Subcutaneous adipose tissue (tissue), 4 donors: ENCODE measurements around the gene ACBD3. TPM values are rescaled to one million over a fixed set of nuclear protein-coding genes. Genes with fewer than 3 reads are reported as not detected.

Source experiments
- CTCF ChIP-seq: fragments of 450-650 bp; IDR thresholded peaks from one replicate; pipeline ENCODE4 v1.5.1; 2016; ENCODE audit warnings: low read depth, mild to moderate bottlenecking, control low read depth, antibody characterized with exemption, moderate library complexity
- total RNA-seq, 4 donors: library from RNA; depleted of rRNA; stranded (reverse); fragments of >200 nt; gene quantifications; one replicate each; pipeline ENCODE4 v1.1.0, GENCODE V29; 2016

ACBD3 gene
- total RNA-seq, 4 donors from 2014 or later: 40.1 to 56.6 (median 51.4) TPM

- no peak for TF ChIP-seq CTCF
Observed at GRCh38 chr1:226172589-226172988, 14.0 kb downstream of the ACBD3 start.

GRCh38 chr1:226166341-226166740 lies 20.2 kb downstream of the ACBD3 start:
- no peak for TF ChIP-seq CTCF

GRCh38 chr1:226164154-226164553 lies 22.4 kb downstream of the ACBD3 start:
- no peak for TF ChIP-seq CTCF

- TF ChIP-seq CTCF: no peak
Observed at GRCh38 chr1:226162898-226163297, 23.6 kb downstream of the ACBD3 start.

- no peak for TF ChIP-seq CTCF
Observed at GRCh38 chr1:226158983-226159382, 27.6 kb downstream of the ACBD3 start.

GRCh38 chr1:226158457-226158856 lies 28.1 kb downstream of the ACBD3 start:
- no peak for TF ChIP-seq CTCF

GRCh38 chr1:226157761-226158316 lies 28.7 kb downstream of the ACBD3 start:
- TF ChIP-seq CTCF: no peak
